HFFc6 (cell line): ENCODE data around the gene NAA35. TPM values are rescaled to one million over a fixed set of nuclear protein-coding genes. Genes with fewer than 3 reads are reported as not detected.
A peak's percentile ranks its signal among the peaks of the same experiment; 100 is the strongest.

Source experiments
- DNase-seq: peaks from one replicate; pipeline ENCODE4 v3.0.0-alpha.2; 2018
- H3K27ac Mint-ChIP-seq: 2 replicates; pipeline ENCODE4 v1.8.0; 2020; ENCODE audit warnings: mild to moderate bottlenecking, mixed read lengths
- H3K27me3 Mint-ChIP-seq: 2 replicates; pipeline ENCODE4 v1.8.0; 2021; ENCODE audit warnings: mild to moderate bottlenecking, moderate library complexity, mixed read lengths; ENCODE audit not compliant: insufficient read depth
- H3K36me3 Mint-ChIP-seq: 2 replicates; pipeline ENCODE4 v1.8.0; 2021; ENCODE audit warnings: low read depth, mixed read lengths
- H3K4me1 Mint-ChIP-seq: 2 replicates; pipeline ENCODE4 v1.8.0; 2020; ENCODE audit warnings: low read depth, mixed read lengths
- H3K4me3 Mint-ChIP-seq: 2 replicates; pipeline ENCODE4 v1.8.0; 2020; ENCODE audit warnings: mild to moderate bottlenecking, moderate library complexity, mixed read lengths
- H3K9me3 Mint-ChIP-seq: 2 replicates; pipeline ENCODE4 v1.8.0; 2020; ENCODE audit warnings: mild to moderate bottlenecking, mixed read lengths
- CTCF ChIP-seq: fragments of 200-600 bp; sonication (generic); IDR thresholded peaks from 2 replicates; pipeline ENCODE4 v1.5.0; 2021; ENCODE audit warnings: antibody characterized with exemption, mild to moderate bottlenecking
- total RNA-seq, 6 experiments: library from RNA; stranded (reverse); fragmentation: NEBNext Ultra II Directional; extraction: Animal tissue kit (Norgen Biotek cat#: 25700); gene quantifications; 2 replicates in 1 of 6; 3 replicates in 5 of 6; pipeline ENCODE4 v1.2.3, GENCODE V29; 2021

Gene NAA35
- total RNA-seq, 6 experiments from 2014 or later: 20.1 to 22.8 (median 21.7) TPM

GRCh38 chr9:85899388-85899787 is 41.6 kb upstream of the NAA35 start:
- H3K4me1 Mint-ChIP-seq: peaks cover 7% of the 10 kb centered on the region; the same call in 1 of the 2 replicates
- H3K4me3 Mint-ChIP-seq: no peak overlapping the region
- no peak for DNase-seq
- H3K27me3 Mint-ChIP-seq: no peaks in the 10 kb centered on the region; the same call in none of the 2 replicates
- no peaks in the 10 kb centered on the region for H3K9me3 Mint-ChIP-seq
- H3K27ac Mint-ChIP-seq: no peak overlapping the region
- no peaks in the 10 kb centered on the region for H3K36me3 Mint-ChIP-seq
- no peak for TF ChIP-seq CTCF

GRCh38 chr9:85900504-85901201 is 40.3 kb upstream of the NAA35 start:
- Mint-ChIP-seq H3K4me3 (no peak overlapping the region), H3K9me3 (no peaks in the 10 kb centered on the region), H3K36me3 (no peaks in the 10 kb centered on the region), H3K27me3 (no peaks in the 10 kb centered on the region; the same call in none of the 2 replicates), H3K27ac (no peak overlapping the region), H3K4me1 (peaks cover 7% of the 10 kb centered on the region; the same call in 1 of the 2 replicates)
- peak; percentile 21 for DNase-seq
- TF ChIP-seq CTCF: peak; percentile 81

DNA sequence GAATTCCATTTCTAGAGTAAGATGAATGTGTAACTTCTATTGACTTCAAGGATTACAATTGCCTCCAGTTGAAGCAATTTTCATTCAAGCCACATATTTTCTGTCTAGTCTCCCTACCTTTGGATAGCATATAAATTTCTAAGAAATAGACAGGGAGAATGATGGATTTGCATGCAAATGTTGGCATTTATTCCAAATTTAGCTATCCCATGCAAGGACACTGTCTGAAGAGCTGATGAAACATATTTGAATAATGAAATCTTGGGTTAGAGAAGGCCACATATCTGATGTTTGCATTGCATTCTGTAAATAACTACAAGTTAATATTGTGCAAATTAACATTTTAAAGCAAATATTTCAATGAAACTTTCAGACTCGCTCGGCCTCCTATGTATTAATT is 36.0 kb upstream of the NAA35 start:
- Mint-ChIP-seq H3K4me3 (no peak overlapping the region), H3K27ac (no peak overlapping the region), H3K4me1 (no peaks in the 10 kb centered on the region), H3K36me3 (no peaks in the 10 kb centered on the region), H3K9me3 (no peaks in the 10 kb centered on the region), H3K27me3 (no peaks in the 10 kb centered on the region; the same call in 1 of the 2 replicates)
- TF ChIP-seq CTCF: no peak
- DNase-seq: no peak

- TF ChIP-seq CTCF: no peak
- Mint-ChIP-seq H3K4me3 (no peak overlapping the region), H3K9me3 (no peaks in the 10 kb centered on the region), H3K36me3 (no peaks in the 10 kb centered on the region), H3K27me3 (no peaks in the 10 kb centered on the region; the same call in 1 of the 2 replicates), H3K4me1 (no peaks in the 10 kb centered on the region), H3K27ac (no peak overlapping the region)
- no peak for DNase-seq
Measured at GRCh38 chr9:85905957-85906356, 35.0 kb upstream of the NAA35 start.

DNA sequence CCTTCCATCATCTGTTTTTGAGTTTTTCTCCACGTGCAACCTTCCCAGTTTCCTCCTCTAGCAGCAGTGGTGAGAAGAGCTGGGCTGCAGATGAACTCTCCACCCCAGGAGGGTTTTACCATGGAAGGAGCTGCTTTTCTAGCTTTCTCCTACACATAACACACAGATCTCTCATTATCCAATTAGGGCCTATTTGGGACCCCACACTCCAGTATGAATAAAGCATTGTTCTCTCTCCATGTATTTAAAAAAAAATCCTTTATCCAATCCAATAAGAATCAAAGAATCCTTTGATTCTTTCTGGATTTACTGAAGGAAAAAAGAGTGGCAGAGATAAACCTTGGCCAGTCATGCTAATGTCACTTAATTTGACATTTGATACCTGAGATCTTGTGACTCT is 31.6 kb upstream of the NAA35 start:
- H3K4me3 Mint-ChIP-seq: no peak overlapping the region
- no peaks in the 10 kb centered on the region for H3K36me3 Mint-ChIP-seq
- no peaks in the 10 kb centered on the region for H3K9me3 Mint-ChIP-seq
- H3K27ac Mint-ChIP-seq: no peak overlapping the region
- H3K27me3 Mint-ChIP-seq: peaks cover 3% of the 10 kb centered on the region; the same call in 1 of the 2 replicates
- DNase-seq: no peak
- no peak for TF ChIP-seq CTCF
- no peaks in the 10 kb centered on the region for H3K4me1 Mint-ChIP-seq
